Breast epithelium (tissue), 4 donors: Measurements from ENCODE around the gene KRT76. TPM values are rescaled to one million over a fixed set of nuclear protein-coding genes. Genes with fewer than 3 reads are reported as not detected.
"Not testable (repeated sequence)": the region's sequence is repeated elsewhere in the genome, so short reads cannot be mapped to it uniquely, and the experiment has no call there.

Experiments used
- DNase-seq, 2 donors: peaks; one replicate each; pipeline ENCODE4 v3.0.0-alpha.2; 2019; ENCODE audit warnings: low spot score in 2 of 2
- H3K27ac ChIP-seq, 2 donors: fragments of 200-600 bp; sonication (generic) in 1 of 2; one replicate each; pipeline ENCODE4 v1.5.1; 2016 to 2019; ENCODE audit warnings: mild to moderate bottlenecking in 1 of 2
- H3K27me3 ChIP-seq, 2 donors: fragments of 200-600 bp; sonication (generic) in 1 of 2; one replicate each; pipeline versions ENCODE4 v1.5.1 to v1.6.0; 2017 to 2019; ENCODE audit warnings: control low read depth in 1 of 2, mild to moderate bottlenecking in 1 of 2
- H3K36me3 ChIP-seq: fragments of 200-600 bp; one replicate; pipeline ENCODE4 v1.5.1; 2019
- H3K4me1 ChIP-seq, 2 donors: fragments of 200-600 bp; sonication (generic); one replicate each; pipeline ENCODE4 v1.5.1; 2016 to 2019; ENCODE audit warnings: control low read depth in 1 of 2
- H3K4me3 ChIP-seq, 3 donors: fragments of 200-600 bp; sonication (generic); 1 replicate in 2 of 3; 2 replicates in 1 of 3; pipeline ENCODE4 v1.5.1; 2016 to 2019; ENCODE audit warnings: mild to moderate bottlenecking in 3 of 3, moderate library complexity in 2 of 3
- H3K9me3 ChIP-seq, 2 donors: fragments of 200-600 bp; sonication (generic) in 1 of 2; one replicate each; pipeline ENCODE4 v1.5.1; 2016 to 2019; ENCODE audit warnings: control low read depth in 1 of 2
- POLR2A ChIP-seq: fragments of 450-650 bp; IDR thresholded peaks from one replicate; pipeline ENCODE4 v1.6.1; 2016; ENCODE audit warnings: antibody characterized with exemption, mild to moderate bottlenecking, moderate library complexity
- POLR2AphosphoS5 ChIP-seq, 3 donors: sonication (generic); formaldehyde crosslinking; IDR thresholded peaks; one replicate each; pipeline ENCODE4 v1.6.1; 2017; ENCODE audit warnings: antibody characterized with exemption in 3 of 3
- intact Hi-C: fragments of 100-400 bp; cut with DNase I; formaldehyde crosslinking; loops from one replicate; pipeline ENCODE4 v1.15.1; 2023; ENCODE audit warnings: low total_unique reads
- total RNA-seq, 3 donors: library from RNA; depleted of rRNA; stranded (reverse); fragments of >200 nt; gene quantifications; one replicate each; pipeline ENCODE4 v1.1.0, GENCODE V29; 2016
- TF ChIP-seq, protein P1 (sequence below), 3 donors: fragments of 450-650 bp; IDR thresholded peaks; one replicate each; pipeline ENCODE4 v1.5.1; 2016 to 2017; ENCODE audit warnings: antibody characterized with exemption in 3 of 3, mild to moderate bottlenecking in 3 of 3, moderate library complexity in 3 of 3

KRT76 gene
- total RNA-seq, 3 donors from 2014 or later = not detected

DNA sequence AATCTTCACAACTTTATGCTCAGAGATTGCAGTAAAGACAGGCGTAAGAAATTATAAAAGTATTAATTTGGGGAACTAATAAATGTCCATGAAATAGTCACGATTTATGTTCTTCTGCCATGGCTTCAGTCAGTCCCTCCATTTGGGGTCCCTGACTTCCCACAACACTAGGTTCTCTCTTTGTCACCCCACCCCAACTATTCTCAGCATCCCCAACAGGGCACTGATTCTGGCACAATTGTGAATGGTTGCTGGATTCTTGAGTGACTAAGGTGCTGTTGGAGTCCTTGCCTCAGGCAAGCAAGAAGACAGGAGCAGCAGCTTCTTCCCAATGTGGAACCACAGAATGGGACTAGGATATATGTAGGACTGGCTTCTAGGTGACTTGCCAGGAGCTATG lies 15.3 kb downstream of the KRT76 start:
- Histone ChIP-seq H3K36me3 (no peaks in the 10 kb centered on the region), H3K4me3 (no peak overlapping the region), H3K27ac (no peak overlapping the region), H3K9me3 (peaks cover 15 to 25% of the 10 kb centered on the region in 2 donors), H3K27me3 (no peaks in the 10 kb centered on the region), H3K4me1 (no peaks in the 10 kb centered on the region)
- DNase-seq = no peak
- intact Hi-C loops = no loop called here
- TF ChIP-seq POLR2AphosphoS5 (IDR thresholded peaks at IDR 0.05) (no peak), POLR2A (no peak)
- TF ChIP-seq, protein P1, sequence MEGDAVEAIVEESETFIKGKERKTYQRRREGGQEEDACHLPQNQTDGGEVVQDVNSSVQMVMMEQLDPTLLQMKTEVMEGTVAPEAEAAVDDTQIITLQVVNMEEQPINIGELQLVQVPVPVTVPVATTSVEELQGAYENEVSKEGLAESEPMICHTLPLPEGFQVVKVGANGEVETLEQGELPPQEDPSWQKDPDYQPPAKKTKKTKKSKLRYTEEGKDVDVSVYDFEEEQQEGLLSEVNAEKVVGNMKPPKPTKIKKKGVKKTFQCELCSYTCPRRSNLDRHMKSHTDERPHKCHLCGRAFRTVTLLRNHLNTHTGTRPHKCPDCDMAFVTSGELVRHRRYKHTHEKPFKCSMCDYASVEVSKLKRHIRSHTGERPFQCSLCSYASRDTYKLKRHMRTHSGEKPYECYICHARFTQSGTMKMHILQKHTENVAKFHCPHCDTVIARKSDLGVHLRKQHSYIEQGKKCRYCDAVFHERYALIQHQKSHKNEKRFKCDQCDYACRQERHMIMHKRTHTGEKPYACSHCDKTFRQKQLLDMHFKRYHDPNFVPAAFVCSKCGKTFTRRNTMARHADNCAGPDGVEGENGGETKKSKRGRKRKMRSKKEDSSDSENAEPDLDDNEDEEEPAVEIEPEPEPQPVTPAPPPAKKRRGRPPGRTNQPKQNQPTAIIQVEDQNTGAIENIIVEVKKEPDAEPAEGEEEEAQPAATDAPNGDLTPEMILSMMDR (IDR thresholded peaks at IDR 0.05) = no peak

DNA sequence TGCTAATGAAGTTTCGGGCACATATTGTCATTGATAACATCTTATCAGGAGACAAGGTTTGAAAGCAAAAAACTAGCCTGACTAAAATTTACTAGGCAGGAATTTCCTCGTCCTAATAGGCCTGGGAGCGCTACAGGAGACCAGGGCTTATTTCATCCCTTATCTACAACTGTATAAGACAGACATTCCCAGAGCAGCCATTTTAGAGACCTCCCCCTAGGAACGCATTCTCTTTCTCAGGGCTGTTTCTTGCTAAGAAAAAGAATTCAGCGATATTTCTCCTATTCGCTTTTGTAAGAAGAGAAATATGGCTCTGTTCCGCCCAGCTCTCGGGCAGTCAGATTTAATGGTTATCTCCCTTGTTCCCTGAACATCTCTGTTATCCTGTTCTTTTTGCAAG lies 15.9 kb downstream of the KRT76 start:
- H3K36me3 ChIP-seq, H3K4me3 ChIP-seq, H3K4me1 ChIP-seq, DNase-seq, intact Hi-C loops, H3K27me3 ChIP-seq, H3K27ac ChIP-seq: not testable (repeated sequence)
- peaks cover 15 to 25% of the 10 kb centered on the region in 2 donors for H3K9me3 ChIP-seq

DNA sequence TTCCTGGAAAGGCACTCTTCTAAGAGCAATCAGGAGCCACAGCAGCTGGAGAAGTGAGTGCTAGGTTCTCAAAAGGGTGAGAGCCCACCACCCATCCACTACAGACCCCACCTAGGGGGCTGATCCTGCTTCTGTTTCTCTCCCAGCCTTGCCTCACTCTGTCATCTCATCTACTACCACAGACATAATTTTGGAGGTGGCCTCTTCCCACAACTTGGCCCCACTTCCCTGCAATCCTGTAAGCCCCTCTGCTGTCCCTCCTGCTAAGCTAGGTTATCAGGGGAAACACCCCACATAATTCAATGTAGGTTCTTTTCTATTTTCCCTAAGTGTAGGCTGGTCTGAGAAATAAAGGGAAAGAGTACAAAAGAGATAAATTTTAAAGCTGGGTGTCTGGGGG lies 16.5 kb downstream of the KRT76 start:
- Histone ChIP-seq H3K27ac (no peak overlapping the region), H3K27me3 (no peaks in the 10 kb centered on the region), H3K4me3 (no peak overlapping the region), H3K36me3 (no peaks in the 10 kb centered on the region), H3K9me3 (peaks cover 15 to 25% of the 10 kb centered on the region in 2 donors), H3K4me1 (no peaks in the 10 kb centered on the region)
- intact Hi-C loops = no loop called here
- no peak for DNase-seq
- TF ChIP-seq, protein P1 (IDR thresholded peaks at IDR 0.05) = no peak
- TF ChIP-seq POLR2AphosphoS5 (IDR thresholded peaks at IDR 0.05) (no peak), POLR2A (no peak)

DNA sequence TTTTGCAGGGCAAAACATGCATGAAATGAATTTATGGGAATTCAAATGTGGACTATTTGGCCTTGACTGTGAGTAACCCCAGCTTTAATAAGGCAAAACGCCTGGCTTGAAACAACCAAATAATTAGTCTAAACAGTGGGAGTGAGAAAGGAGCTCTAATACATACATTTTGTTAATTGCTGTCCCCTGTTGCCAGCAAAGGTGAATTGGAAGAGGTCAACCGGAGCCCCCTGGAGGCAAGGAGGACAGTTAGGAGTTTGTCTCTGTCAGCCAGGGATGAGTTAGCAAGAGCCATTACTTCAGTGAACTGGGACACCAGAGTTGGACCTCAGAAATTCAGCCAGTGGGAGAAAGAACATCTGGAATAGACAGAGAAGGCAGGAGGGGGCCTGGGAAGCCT lies 17.4 kb downstream of the KRT76 start:
- Histone ChIP-seq H3K9me3 (peaks cover 15 to 25% of the 10 kb centered on the region in 2 donors), H3K36me3 (no peaks in the 10 kb centered on the region), H3K27ac (no peak overlapping the region), H3K27me3 (no peaks in the 10 kb centered on the region), H3K4me1 (no peaks in the 10 kb centered on the region), H3K4me3 (no peak overlapping the region)
- TF ChIP-seq POLR2A (no peak), POLR2AphosphoS5 (IDR thresholded peaks at IDR 0.05) (no peak)
- TF ChIP-seq, protein P1 (IDR thresholded peaks at IDR 0.05) = no peak
- DNase-seq = no peak
- intact Hi-C loops = no loop called here

DNA sequence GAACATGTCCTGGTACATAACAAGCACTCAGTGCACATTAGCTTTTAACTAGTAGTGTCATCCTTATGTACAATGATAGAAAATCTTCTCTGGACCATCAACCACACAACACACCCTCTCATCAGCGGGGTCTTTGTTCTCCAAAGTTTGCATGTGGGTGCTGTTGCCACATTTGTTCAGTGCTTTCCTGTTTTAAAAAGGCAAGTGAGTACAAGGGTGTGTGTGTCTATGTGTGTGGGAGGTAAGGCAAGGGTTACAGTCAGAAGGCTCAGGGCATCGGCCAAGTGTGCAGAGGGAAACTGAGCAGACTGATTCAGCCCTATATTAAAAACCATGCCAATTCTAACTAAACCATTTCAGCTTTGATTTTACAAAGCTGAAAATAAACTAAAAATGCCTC lies 17.9 kb downstream of the KRT76 start:
- Histone ChIP-seq H3K27ac (no peak overlapping the region), H3K4me1 (no peaks in the 10 kb centered on the region), H3K9me3 (peaks cover 15 to 25% of the 10 kb centered on the region in 2 donors), H3K36me3 (no peaks in the 10 kb centered on the region), H3K27me3 (no peaks in the 10 kb centered on the region), H3K4me3 (no peak overlapping the region)
- DNase-seq = no peak
- TF ChIP-seq POLR2AphosphoS5 (IDR thresholded peaks at IDR 0.05) (no peak), POLR2A (no peak)
- TF ChIP-seq, protein P1 (IDR thresholded peaks at IDR 0.05) = no peak
- intact Hi-C loops = no loop called here
